ENCODE data around the gene OR52H1. TPM values are rescaled to one million over a fixed set of nuclear protein-coding genes. Genes with fewer than 3 reads are reported as not detected.

The OR52H1 gene
- total RNA-seq, 4 donors from 2014 or later: not detected

DNA sequence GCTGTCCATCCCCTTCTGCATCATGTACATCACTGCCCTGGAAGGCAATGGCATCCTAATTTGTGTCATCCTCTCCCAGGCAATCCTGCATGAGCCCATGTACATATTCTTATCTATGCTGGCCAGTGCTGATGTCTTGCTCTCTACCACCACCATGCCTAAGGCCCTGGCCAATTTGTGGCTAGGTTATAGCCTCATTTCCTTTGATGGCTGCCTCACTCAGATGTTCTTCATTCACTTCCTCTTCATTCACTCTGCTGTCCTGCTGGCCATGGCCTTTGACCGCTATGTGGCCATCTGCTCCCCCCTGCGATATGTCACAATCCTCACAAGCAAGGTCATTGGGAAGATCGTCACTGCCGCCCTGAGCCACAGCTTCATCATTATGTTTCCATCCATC is 32.7 kb upstream of the OR52H1 start:
- 86% methylated on average over 4 of the region's 4 CpGs for WGBS, 2 donors
- TF ChIP-seq, protein P1, sequence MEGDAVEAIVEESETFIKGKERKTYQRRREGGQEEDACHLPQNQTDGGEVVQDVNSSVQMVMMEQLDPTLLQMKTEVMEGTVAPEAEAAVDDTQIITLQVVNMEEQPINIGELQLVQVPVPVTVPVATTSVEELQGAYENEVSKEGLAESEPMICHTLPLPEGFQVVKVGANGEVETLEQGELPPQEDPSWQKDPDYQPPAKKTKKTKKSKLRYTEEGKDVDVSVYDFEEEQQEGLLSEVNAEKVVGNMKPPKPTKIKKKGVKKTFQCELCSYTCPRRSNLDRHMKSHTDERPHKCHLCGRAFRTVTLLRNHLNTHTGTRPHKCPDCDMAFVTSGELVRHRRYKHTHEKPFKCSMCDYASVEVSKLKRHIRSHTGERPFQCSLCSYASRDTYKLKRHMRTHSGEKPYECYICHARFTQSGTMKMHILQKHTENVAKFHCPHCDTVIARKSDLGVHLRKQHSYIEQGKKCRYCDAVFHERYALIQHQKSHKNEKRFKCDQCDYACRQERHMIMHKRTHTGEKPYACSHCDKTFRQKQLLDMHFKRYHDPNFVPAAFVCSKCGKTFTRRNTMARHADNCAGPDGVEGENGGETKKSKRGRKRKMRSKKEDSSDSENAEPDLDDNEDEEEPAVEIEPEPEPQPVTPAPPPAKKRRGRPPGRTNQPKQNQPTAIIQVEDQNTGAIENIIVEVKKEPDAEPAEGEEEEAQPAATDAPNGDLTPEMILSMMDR (IDR thresholded peaks at IDR 0.05): no peak
- no peak for TF ChIP-seq POLR2A (IDR thresholded peaks at IDR 0.05)
- no peak overlapping the region for H3K4me3 ChIP-seq (ENCODE audit: low read depth, poor library complexity, severe bottlenecking)
- intact Hi-C loops (cut with DNase I; ENCODE audit: low total_unique reads): no loop called here
- DNase-seq (ENCODE audit: low spot score in 2 of 2): no peak

DNA sequence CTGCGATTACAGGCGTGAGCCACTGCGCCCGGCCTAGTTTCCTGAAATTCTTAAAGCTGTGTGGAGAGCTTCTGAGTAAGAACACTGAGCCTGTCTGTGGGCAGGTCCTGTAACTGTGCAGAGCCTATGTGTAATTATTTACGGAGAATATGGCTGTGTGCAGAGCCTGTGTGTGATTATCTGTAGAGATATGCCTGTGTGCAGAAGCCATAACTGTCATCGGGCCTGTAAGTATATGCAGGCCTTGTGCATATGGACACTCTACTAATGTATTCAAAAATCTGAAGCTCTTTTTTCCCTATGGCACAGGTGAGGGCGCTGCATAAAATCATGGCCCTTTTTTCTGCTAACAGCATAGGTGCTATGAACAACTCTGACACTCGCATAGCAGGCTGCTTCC is 32.2 kb upstream of the OR52H1 start, which contains the start of gene OR52B6:
TSS of gene OR52B6 (plus strand) at position 301 of the 400 bp plus-strand sequence. CDS start at position 301, 0 bp downstream.
- H3K4me3 ChIP-seq (ENCODE audit: low read depth, poor library complexity, severe bottlenecking): no peak within 1 kb of the TSS
- no peak for DNase-seq (ENCODE audit: low spot score in 2 of 2)
- TF ChIP-seq POLR2A (IDR thresholded peaks at IDR 0.05): no peak
- TF ChIP-seq, protein P1 (IDR thresholded peaks at IDR 0.05): no peak
- 89 to 93% methylated on average over 8 of the region's 8 CpGs for WGBS, 2 donors
- intact Hi-C loops (cut with DNase I; ENCODE audit: low total_unique reads): no loop called here

DNA sequence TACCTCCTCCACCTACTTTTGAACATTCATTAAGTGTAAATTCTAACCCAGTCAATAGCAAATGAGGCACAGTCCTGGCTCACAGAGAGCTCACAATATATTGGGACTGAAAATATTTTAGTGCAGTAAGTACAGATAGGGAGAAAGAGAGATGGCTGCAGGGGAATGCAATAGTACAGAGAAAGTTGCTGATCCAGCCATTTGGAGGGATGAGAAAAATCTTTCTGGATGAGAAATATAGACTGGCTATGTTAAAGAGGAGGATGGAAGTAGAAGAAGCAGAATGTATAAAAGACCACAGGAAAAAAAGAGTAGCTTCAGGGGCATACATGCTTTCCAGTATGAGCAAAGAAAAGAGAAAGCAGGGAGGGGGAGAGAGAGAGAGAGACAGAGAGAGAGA is 28.8 kb upstream of the OR52H1 start:
- intact Hi-C loops (cut with DNase I; ENCODE audit: low total_unique reads): no loop called here
- TF ChIP-seq POLR2A (IDR thresholded peaks at IDR 0.05): no peak
- TF ChIP-seq, protein P1 (IDR thresholded peaks at IDR 0.05): no peak
- no peak for DNase-seq (ENCODE audit: low spot score in 2 of 2)
- H3K4me3 ChIP-seq (ENCODE audit: low read depth, poor library complexity, severe bottlenecking): no peak overlapping the region

DNA sequence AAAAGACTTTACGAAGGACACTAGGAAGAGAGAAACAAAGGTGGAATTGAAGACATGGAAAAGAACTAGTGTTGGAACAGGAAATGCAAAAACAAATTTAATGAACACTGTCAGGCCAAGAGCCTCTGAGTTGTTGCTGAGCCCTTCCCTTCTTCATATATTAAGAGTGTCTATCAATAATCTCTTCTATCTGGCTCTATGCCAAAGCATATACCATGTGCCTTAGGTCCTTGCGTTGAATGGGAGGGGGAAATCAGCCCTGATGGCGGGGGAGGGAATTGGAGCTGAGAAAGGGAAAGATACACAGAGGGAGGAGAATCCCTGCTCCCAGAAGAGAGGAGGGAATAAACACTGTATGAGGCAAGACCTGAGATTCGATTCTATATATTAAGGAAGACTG is 26.8 kb upstream of the OR52H1 start:
- H3K4me3 ChIP-seq (ENCODE audit: low read depth, poor library complexity, severe bottlenecking): no peak overlapping the region
- intact Hi-C loops (cut with DNase I; ENCODE audit: low total_unique reads): no loop called here
- 56 to 57% methylated on average over 4 of the region's 4 CpGs for WGBS, 2 donors
- TF ChIP-seq, protein P1 (IDR thresholded peaks at IDR 0.05): no peak
- TF ChIP-seq POLR2A (IDR thresholded peaks at IDR 0.05): no peak
- DNase-seq (ENCODE audit: low spot score in 2 of 2): no peak

DNA sequence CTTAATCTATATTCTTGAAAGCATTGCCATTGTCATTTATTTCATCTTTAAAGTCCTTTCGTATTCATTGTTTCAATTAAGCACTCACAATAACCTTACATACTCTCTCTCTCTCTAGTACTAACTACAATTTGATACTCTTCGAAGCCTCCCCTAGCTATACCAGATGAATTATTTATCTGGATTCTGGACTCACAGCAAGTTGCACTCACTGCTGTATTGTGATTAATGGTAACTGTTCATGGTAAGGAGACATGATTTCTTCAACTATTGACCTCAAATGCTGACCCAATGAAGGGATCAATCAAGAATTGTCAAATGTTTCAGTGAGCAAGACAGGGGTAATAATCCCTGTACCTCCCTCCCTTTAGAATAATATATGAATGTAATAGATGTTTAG is 26.3 kb upstream of the OR52H1 start:
- WGBS, 2 donors: 86 to 89% methylated on average over 2 of the region's 2 CpGs
- intact Hi-C loops (cut with DNase I; ENCODE audit: low total_unique reads): no loop called here
- DNase-seq (ENCODE audit: low spot score in 2 of 2): no peak
- H3K4me3 ChIP-seq (ENCODE audit: low read depth, poor library complexity, severe bottlenecking): no peak overlapping the region
- no peak for TF ChIP-seq POLR2A (IDR thresholded peaks at IDR 0.05)
- TF ChIP-seq, protein P1 (IDR thresholded peaks at IDR 0.05): no peak

DNA sequence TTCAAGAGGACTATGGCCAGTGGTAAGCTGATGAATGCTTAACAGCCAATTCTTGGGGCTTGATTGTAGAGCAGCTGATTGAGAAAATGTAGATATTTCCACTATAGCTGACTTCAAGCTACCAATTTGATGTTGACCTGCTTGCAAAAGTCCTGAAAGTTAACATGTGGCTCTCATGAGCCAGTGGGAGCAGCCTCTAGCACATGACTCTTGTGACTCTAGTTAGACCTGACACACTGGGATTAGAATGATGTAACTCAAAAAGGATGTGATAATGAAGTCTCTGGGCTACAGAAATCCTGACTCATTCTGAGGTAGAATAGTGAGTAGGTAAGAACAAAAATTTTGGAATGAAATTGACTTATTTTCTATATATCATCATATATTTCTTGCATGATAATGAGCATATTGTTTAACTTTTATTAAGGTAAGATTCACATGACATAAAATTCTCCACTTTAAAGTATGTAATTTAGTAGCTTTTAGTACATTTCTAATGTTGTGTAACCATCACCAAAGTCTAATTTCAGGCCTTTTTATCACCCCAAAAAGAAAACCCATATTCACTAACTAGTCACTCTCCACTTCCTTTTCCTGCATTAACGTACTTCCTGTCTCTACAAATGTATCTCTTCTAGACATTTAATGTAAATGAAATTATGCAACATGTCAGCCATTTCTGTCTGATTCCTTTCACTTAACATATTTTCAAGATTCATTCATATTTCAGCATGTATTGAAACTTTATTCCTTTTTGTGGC is 16.1 kb upstream of the OR52H1 start:
- WGBS, 2 donors: 68 to 74% methylated on average over 1 of the region's 1 CpG
- intact Hi-C loops (cut with DNase I; ENCODE audit: low total_unique reads): no loop called here

More for the DNA sequence above, 16.1 kb upstream of the OR52H1 start:
- DNase-seq (ENCODE audit: low spot score in 2 of 2): no peak
- TF ChIP-seq, protein P1 (IDR thresholded peaks at IDR 0.05): no peak
- TF ChIP-seq POLR2A (IDR thresholded peaks at IDR 0.05): no peak
- no peak overlapping the region for H3K4me3 ChIP-seq (ENCODE audit: low read depth, poor library complexity, severe bottlenecking)

Measured in lower leg skin (tissue), 4 donors.